ENCODE measurements around the gene BEGAIN. TPM values are rescaled to one million over a fixed set of nuclear protein-coding genes. Genes with fewer than 3 reads are reported as not detected.

Gene BEGAIN
- total RNA-seq, 2 experiments from 2014 or later, result 0.76 TPM; not detected in 1

GRCh38 chr14:100572543-100572942 is 14.7 kb downstream of the BEGAIN start:
- Histone ChIP-seq H3K36me3 (ENCODE audit: insufficient read depth, low read length) (no peaks in the 10 kb centered on the region), H3K79me2 (ENCODE audit: insufficient read depth, low read depth, low read length) (no peaks in the 10 kb centered on the region), H3K9me2 (ENCODE audit: insufficient read depth, low read length) (no peaks in the 10 kb centered on the region), H4K20me1 (ENCODE audit: insufficient read depth, low read length) (no peaks in the 10 kb centered on the region), H2AFZ (ENCODE audit: low read length) (peak overlapping the region; percentile 50; the same call in 1 of the 2 replicates), H3K4me1 (ENCODE audit: insufficient read depth, low read length, poor library complexity, severe bottlenecking) (peaks cover 14% of the 10 kb centered on the region), H3K9me3 (ENCODE audit: low read length) (no peaks in the 10 kb centered on the region), H3K4me3 (ENCODE audit: low read depth, low read length, poor library complexity, severe bottlenecking) (peak overlapping the region; percentile 27), H3K4me2 (ENCODE audit: low read length) (peak overlapping the region; percentile 30), H3K27ac (ENCODE audit: low read depth, low read length, poor library complexity, severe bottlenecking) (no peak overlapping the region)
- TF ChIP-seq EZH2phosphoT487 (IDR thresholded peaks at IDR 0.05; ENCODE audit: borderline replicate concordance, low read depth, low read length) (no peak), CTCF (conservative IDR thresholded peaks at IDR 0.05; ENCODE audit: low read length) (no peak)
- BruUV-seq (replicated peaks), result no TSS peak
- CTCF ChIA-PET (ENCODE audit: unreplicated experiment), result no interaction called here
- POLR2A ChIA-PET, result no interaction called here
- intact Hi-C loops (cut with micrococcal nuclease; ENCODE audit: unreplicated experiment), result no loop called here
- no peak for DNase-seq (ENCODE audit: low spot score)

DNA sequence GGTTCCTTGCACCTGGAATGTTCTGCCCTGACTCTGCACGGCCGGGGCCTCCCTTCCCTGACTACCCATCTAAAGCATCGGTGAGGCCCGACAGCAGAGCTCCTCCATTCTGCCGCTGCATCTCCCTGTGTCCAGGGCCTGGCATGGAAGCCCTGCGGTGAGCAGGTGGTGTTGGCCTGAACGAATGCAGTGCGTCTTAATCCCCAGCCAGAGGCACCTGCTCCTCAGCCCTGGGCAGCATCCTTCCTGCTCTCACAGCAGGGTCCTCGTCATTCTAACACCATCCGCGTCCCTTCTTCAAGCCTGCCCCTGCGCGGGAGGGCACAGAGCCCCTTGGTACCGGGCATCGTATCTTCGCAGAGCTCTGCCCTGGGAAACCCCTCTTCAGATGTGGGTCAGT is 15.4 kb downstream of the BEGAIN start:
- TF ChIP-seq CTCF (conservative IDR thresholded peaks at IDR 0.05; ENCODE audit: low read length) (no peak), EZH2phosphoT487 (IDR thresholded peaks at IDR 0.05; ENCODE audit: borderline replicate concordance, low read depth, low read length) (no peak)
- no TSS peak for BruUV-seq (replicated peaks)
- Histone ChIP-seq H3K9me2 (ENCODE audit: insufficient read depth, low read length) (no peaks in the 10 kb centered on the region), H3K9me3 (ENCODE audit: low read length) (no peaks in the 10 kb centered on the region), H4K20me1 (ENCODE audit: insufficient read depth, low read length) (no peaks in the 10 kb centered on the region), H3K79me2 (ENCODE audit: insufficient read depth, low read depth, low read length) (no peaks in the 10 kb centered on the region), H3K4me2 (ENCODE audit: low read length) (no peak overlapping the region), H3K4me1 (ENCODE audit: insufficient read depth, low read length, poor library complexity, severe bottlenecking) (peaks cover 14% of the 10 kb centered on the region), H3K36me3 (ENCODE audit: insufficient read depth, low read length) (no peaks in the 10 kb centered on the region), H3K4me3 (ENCODE audit: low read depth, low read length, poor library complexity, severe bottlenecking) (no peak overlapping the region), H2AFZ (ENCODE audit: low read length) (no peak overlapping the region), H3K27ac (ENCODE audit: low read depth, low read length, poor library complexity, severe bottlenecking) (no peak overlapping the region)
- ChIA-PET CTCF (ENCODE audit: unreplicated experiment) (no interaction called here), POLR2A (no interaction called here)
- DNase-seq (ENCODE audit: low spot score), result no peak
- intact Hi-C loops (cut with micrococcal nuclease; ENCODE audit: unreplicated experiment), result no loop called here

DNA sequence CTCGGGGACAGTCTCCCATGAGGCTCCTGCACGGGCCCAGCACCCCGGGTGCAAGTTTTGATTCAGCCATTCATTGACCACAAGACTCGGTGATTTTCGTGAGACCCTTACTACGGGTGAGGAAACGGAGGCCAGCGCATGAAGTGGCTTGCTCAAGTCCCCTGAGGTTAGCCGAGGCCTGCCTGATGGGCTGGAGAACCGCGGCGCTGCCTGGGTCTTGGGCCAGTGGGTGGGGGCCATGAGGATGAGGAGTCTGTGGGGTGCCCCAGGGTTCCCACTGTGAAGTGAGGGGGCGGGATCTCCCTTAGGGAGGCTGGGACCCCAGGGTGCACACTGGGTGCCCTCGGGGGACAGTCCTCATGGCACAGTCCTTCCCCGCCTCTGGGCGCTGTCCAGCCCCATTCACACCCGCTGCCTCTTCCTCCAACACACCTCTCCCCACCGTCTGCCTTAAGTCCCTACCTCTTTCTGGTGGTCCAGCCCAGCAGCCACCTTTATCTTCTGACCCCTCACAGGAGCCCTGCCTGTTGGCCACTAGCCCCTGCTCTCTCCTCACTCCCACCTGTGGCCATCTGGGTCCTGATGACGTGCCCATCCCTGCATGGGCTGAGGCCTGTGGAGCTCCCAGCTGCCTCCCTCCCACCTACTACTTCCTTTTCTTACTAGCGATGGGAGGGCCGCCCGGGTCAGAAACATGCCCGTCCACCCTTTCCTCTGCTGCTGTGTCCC is 16.3 kb downstream of the BEGAIN start:
- POLR2A ChIA-PET, result no interaction called here

More for the DNA sequence above, 16.3 kb downstream of the BEGAIN start:
- H3K4me3 ChIP-seq (ENCODE audit: low read depth, low read length, poor library complexity, severe bottlenecking), result no peak overlapping the region
- CTCF ChIA-PET (ENCODE audit: unreplicated experiment), result no interaction called here
- H3K79me2 ChIP-seq (ENCODE audit: insufficient read depth, low read depth, low read length), result no peaks in the 10 kb centered on the region
- TF ChIP-seq CTCF (conservative IDR thresholded peaks at IDR 0.05; ENCODE audit: low read length) (no peak), EZH2phosphoT487 (IDR thresholded peaks at IDR 0.05; ENCODE audit: borderline replicate concordance, low read depth, low read length) (no peak)
- intact Hi-C loops (cut with micrococcal nuclease; ENCODE audit: unreplicated experiment), result no loop called here
- no peak overlapping the region for H3K27ac ChIP-seq (ENCODE audit: low read depth, low read length, poor library complexity, severe bottlenecking)
- no peak for DNase-seq (ENCODE audit: low spot score)
- no peaks in the 10 kb centered on the region for H4K20me1 ChIP-seq (ENCODE audit: insufficient read depth, low read length)
- H3K4me1 ChIP-seq (ENCODE audit: insufficient read depth, low read length, poor library complexity, severe bottlenecking), result peaks cover 14% of the 10 kb centered on the region
- BruUV-seq (replicated peaks), result no TSS peak
- H3K9me3 ChIP-seq (ENCODE audit: low read length), result no peaks in the 10 kb centered on the region
- no peak overlapping the region for H3K4me2 ChIP-seq (ENCODE audit: low read length)
- H2AFZ ChIP-seq (ENCODE audit: low read length), result no peak overlapping the region
- H3K9me2 ChIP-seq (ENCODE audit: insufficient read depth, low read length), result no peaks in the 10 kb centered on the region
- no peaks in the 10 kb centered on the region for H3K36me3 ChIP-seq (ENCODE audit: insufficient read depth, low read length)
